ENCODE data around the gene BMPER. TPM values are rescaled to one million over a fixed set of nuclear protein-coding genes. Genes with fewer than 3 reads are reported as not detected.

BMPER gene
- total and polyA plus RNA-seq, 8 donors, result 0.14 to 1.6 (median 0.46) TPM

- no peaks in the 10 kb centered on the region for H3K36me3 ChIP-seq
- no peaks in the 10 kb centered on the region for H3K4me1 ChIP-seq
- no peak for TF ChIP-seq CTCF (IDR thresholded peaks at IDR 0.05)
- no peaks in the 10 kb centered on the region for H3K27me3 ChIP-seq
- H3K27ac ChIP-seq, result no peak overlapping the region
- WGBS, 2 donors, result 68 to 75% methylated on average over 3 of the region's 3 CpGs
- FAIRE-seq (no peak), DNase-seq (no peak), ATAC-seq (no peak)
- no peak overlapping the region for H3K4me3 ChIP-seq
- intact Hi-C loops (cut with DNase I), result no loop called here
- H3K9me3 ChIP-seq, result no peaks in the 10 kb centered on the region
Observed at GRCh38 chr7:34181271-34181958, 276.1 kb downstream of the BMPER start.

GRCh38 chr7:34184466-34184865 is 279.1 kb downstream of the BMPER start:
- no peaks in the 10 kb centered on the region for H3K9me3 ChIP-seq
- ATAC-seq, result no peak

GRCh38 chr7:34187798-34188307 is 282.5 kb downstream of the BMPER start:
- Histone ChIP-seq H3K4me3 (no peak overlapping the region), H3K4me1 (no peaks in the 10 kb centered on the region), H3K27me3 (no peaks in the 10 kb centered on the region), H3K36me3 (no peaks in the 10 kb centered on the region), H3K27ac (no peak overlapping the region), H3K9me3 (no peaks in the 10 kb centered on the region)
- FAIRE-seq (no peak), DNase-seq (no peak), ATAC-seq (no peak)
- TF ChIP-seq CTCF (IDR thresholded peaks at IDR 0.05), result no peak
- intact Hi-C loops (cut with DNase I), result no loop called here
- 66 to 77% methylated on average over 2 of the region's 2 CpGs for WGBS, 2 donors

More at GRCh38 chr7:34184466-34184865, 279.1 kb downstream of the BMPER start:
- H3K4me3 ChIP-seq, result no peak overlapping the region
- intact Hi-C loops (cut with DNase I), result no loop called here
- H3K27ac ChIP-seq, result no peak overlapping the region
- H3K36me3 ChIP-seq, result no peaks in the 10 kb centered on the region
- no peak for TF ChIP-seq CTCF (IDR thresholded peaks at IDR 0.05)
- FAIRE-seq (no peak), DNase-seq (no peak)
- no peaks in the 10 kb centered on the region for H3K4me1 ChIP-seq
- 48 to 52% methylated on average over 1 of the region's 1 CpG for WGBS, 2 donors
- no peaks in the 10 kb centered on the region for H3K27me3 ChIP-seq

- H3K9me3 ChIP-seq, result no peaks in the 10 kb centered on the region
- intact Hi-C loops (cut with DNase I), result no loop called here
- H3K27me3 ChIP-seq, result no peaks in the 10 kb centered on the region
- no peaks in the 10 kb centered on the region for H3K4me1 ChIP-seq
- no peak overlapping the region for H3K4me3 ChIP-seq
- TF ChIP-seq CTCF (IDR thresholded peaks at IDR 0.05), result no peak
- 60 to 65% methylated on average over 3 of the region's 3 CpGs for WGBS, 2 donors
- ATAC-seq, result no peak
- H3K27ac ChIP-seq, result no peak overlapping the region
- no peak for DNase-seq
- H3K36me3 ChIP-seq, result no peaks in the 10 kb centered on the region
- FAIRE-seq, result no peak
Observed at GRCh38 chr7:34189031-34189430, 283.7 kb downstream of the BMPER start.

- WGBS, 2 donors, result 50 to 70% methylated on average over 4 of the region's 4 CpGs
- intact Hi-C loops (cut with DNase I), result no loop called here
- no peak for ATAC-seq
- H3K36me3 ChIP-seq, result no peaks in the 10 kb centered on the region
- no peak for TF ChIP-seq CTCF (IDR thresholded peaks at IDR 0.05)
- peak in 1 of 6 donors; percentile 20 for DNase-seq
- no peaks in the 10 kb centered on the region for H3K9me3 ChIP-seq
- no peaks in the 10 kb centered on the region for H3K4me1 ChIP-seq
- no peak for FAIRE-seq
- no peaks in the 10 kb centered on the region for H3K27me3 ChIP-seq
- no peak overlapping the region for H3K27ac ChIP-seq
- no peak overlapping the region for H3K4me3 ChIP-seq
Observed at GRCh38 chr7:34190299-34190698, 285.0 kb downstream of the BMPER start.
